GM19239 (cell line): ENCODE data around the gene MRPL21.

Experiments
- DNase-seq: peaks from one replicate; pipeline ENCODE4 v3.0.0; 2011; ENCODE audit warnings: low spot score; ENCODE audit not compliant: insufficient read length
- FAIRE-seq: peaks from 2 replicates; lab custom pipeline; 2011; peaks lifted over from hg19 to GRCh38; lab: Jason Lieb, UNC

MRPL21 gene

GRCh38 chr11:68844376-68844775, 59.3 kb downstream of the MRPL21 start:
- no peak for DNase-seq
- FAIRE-seq = no peak

- peak; percentile 82 for DNase-seq
Measured at GRCh38 chr11:68843703-68844312, 59.8 kb downstream of the MRPL21 start.

GRCh38 chr11:68843052-68843561, 60.5 kb downstream of the MRPL21 start:
- FAIRE-seq (peak; percentile 90), DNase-seq (no peak)

More at GRCh38 chr11:68843703-68844312, 59.8 kb downstream of the MRPL21 start:
- FAIRE-seq = peak; percentile 52

GRCh38 chr11:68842427-68843051, 61.1 kb downstream of the MRPL21 start:
- FAIRE-seq = peak; percentile 35
- no peak for DNase-seq

- peak; percentile 57 for DNase-seq
- peak; percentile 4 for FAIRE-seq
Measured at GRCh38 chr11:68841718-68842426, 61.8 kb downstream of the MRPL21 start, which contains the start of gene CPT1A. Gene CPT1A, minus strand, starts transcription at chr11:68841916. Its CDS starts 26,442 bp downstream, at chr11:68815474.
